SHP77 treated with DMSO at 0.1 percent for 48 hours (cell line): ENCODE data around the gene LRRC34.

Experiments
- DNase-seq: peaks from one replicate; lab custom pipeline; 2025; lab: John Stamatoyannopoulos, UW

Gene LRRC34, protein sequence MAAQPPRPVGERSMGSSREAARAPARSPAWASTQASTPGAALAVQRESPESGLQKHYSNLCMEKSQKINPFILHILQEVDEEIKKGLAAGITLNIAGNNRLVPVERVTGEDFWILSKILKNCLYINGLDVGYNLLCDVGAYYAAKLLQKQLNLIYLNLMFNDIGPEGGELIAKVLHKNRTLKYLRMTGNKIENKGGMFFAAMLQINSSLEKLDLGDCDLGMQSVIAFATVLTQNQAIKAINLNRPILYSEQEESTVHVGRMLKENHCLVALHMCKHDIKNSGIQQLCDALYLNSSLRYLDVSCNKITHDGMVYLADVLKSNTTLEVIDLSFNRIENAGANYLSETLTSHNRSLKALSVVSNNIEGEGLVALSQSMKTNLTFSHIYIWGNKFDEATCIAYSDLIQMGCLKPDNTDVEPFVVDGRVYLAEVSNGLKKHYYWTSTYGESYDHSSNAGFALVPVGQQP

GRCh38 chr3:169812332-169813235, at the start of gene LRRC34, which contains the start of gene LRRIQ4:
Gene LRRC34 (minus strand): TSS chr3:169812904. CDS start chr3:169812548, 356 bp downstream.
Gene LRRIQ4 (plus strand): TSS chr3:169812870. CDS start chr3:169821922, 9,052 bp downstream.
- DNase-seq: peak; percentile 86

DNA sequence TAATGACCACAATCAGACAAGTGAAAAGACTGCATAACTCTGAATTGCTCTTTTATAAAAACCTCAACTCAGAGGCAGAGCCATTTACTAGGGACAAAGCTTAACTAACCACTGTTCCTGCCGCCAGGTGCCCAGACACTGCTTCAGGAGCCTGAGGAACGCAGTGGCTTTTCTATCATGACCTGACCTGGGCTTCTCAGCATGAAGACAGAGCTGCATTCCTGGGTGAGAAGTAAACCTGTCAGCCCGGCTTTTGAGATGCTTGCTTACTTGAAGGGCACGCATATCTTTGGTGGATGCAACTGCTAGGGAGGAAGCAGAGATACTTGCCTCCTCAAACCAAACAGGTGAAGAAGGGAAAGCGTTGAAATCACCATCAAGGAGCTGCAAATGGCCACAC, 49.2 kb upstream of the LRRC34 start:
- DNase-seq: no peak

DNA sequence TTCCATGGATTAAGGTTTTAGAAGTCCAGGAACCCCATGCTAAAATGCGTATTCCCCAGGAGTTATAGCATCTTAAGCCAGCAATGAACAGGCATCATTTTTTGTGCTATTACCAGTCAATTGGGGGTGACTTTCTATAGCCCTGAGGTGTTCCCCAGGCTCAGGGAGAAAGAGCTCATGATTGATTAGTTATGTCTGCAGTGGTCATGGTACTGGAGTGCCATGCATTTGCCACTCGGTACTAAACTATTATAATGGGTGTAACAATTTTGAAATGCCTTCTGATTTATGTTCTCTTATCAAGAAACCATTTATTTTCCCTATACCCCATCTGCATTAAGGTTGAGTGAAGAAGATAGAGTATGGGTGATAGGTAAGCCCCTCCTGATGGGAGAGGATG, 45.1 kb upstream of the LRRC34 start:
- DNase-seq: no peak

- DNase-seq: no peak
Measured at GRCh38 chr3:169855514-169855913, 42.8 kb upstream of the LRRC34 start.

- no peak for DNase-seq
Measured at GRCh38 chr3:169850618-169851017, 37.9 kb upstream of the LRRC34 start.

DNA sequence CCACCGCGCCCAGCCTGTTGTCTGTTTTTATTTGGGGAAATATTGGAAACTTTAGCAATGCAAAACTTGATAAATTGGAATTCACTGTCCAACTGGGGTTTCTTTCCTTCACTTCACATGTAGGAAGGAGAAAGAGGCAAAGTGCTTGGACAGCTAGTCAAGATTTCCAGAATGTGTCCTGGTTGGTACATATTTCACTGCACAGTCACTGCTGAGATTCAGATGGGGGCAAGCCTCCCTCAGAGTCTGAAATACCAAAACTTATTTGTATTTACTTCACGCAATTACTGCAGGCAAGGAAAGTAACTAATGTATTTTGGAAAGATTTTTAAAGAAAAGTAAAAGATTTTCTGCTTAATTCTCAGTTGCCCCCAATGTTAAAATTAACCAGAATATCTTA, 36.0 kb upstream of the LRRC34 start:
- DNase-seq: no peak

DNA sequence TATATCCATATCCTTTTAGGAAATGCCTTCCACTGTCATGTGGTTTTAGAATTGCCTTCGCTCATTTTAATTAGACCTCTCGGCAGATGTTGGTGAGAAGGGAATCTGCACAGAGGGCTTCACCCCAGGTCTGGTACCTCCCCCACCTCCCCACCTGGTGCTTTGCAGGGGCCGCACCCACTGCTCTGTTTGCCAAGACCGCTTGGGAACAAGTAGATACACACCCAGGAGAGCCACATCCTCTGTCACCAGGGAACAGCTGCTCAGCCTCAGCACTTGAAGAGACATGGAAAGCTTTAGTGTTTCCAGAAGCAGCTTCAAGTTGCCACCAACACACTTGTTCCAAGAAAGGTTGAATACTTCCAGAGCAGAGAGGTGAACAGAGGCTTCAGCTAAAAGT, 35.2 kb upstream of the LRRC34 start:
- peak; percentile 45 for DNase-seq

GRCh38 chr3:169846458-169847193, 33.9 kb upstream of the LRRC34 start:
- no peak for DNase-seq

DNA sequence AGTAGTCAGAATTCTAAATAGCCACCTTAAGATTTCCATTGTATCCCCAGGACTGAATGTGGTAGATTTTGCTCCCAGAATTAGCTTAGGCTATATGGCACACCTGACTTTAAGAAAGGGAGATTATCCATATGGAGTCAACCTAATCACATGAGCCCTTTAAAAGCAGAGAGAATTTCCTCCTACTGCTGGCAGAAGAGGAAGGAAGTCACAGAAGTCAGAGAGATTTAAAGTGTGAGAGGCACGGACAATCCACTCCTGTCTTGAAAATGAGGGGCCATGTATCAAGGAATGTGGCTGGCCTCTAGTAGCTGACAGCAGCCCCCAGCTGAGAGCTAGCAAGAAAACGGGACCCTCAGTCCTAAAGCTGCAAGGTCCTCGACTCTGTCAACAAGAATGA, 30.3 kb upstream of the LRRC34 start:
- DNase-seq: no peak

DNA sequence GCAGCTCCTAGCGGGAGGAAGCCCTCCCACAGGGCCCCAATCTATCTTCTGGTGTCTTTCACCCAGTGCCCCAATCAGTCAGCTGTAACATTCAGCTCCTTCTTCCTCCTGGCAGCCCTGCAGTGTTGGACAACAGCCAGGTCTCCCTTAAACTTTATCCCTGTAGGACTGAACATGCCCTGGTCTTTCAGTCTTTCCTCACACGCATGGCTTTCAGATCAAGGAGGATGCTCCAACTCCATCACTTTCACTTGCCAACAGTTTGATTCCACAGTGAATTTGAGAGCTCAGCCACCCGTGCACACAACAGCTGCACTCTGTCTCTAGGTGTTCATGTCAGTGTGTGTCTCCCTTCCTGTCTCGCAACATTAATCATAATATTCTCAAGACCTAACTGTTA, 28.5 kb upstream of the LRRC34 start:
- DNase-seq: no peak

DNA sequence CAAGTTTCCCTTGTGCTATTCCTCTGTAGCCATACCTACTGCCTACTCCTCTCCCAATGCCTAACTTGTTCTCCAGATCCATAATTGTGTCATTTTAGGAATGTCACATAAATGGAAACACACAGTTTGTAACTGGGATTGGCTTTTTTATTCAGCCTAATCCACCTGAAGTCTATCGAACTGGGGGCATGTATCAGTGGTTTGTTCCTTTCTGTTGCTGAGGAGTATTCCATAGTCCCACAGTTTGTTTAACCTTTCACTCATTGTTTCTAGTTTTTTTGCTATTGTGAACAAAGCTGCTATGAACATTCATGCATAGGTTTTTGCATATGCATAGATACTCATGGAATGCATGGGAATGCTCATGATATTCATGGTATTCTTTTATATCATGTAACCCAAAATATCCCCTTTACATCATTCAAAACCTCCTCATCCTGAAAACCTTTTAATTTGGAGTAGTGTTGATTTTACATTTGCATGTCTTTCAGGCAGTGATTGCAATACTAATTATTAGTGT, 25.9 kb upstream of the LRRC34 start:
- DNase-seq: no peak

- no peak for DNase-seq
Measured at GRCh38 chr3:169836942-169837275, 24.2 kb upstream of the LRRC34 start.

DNA sequence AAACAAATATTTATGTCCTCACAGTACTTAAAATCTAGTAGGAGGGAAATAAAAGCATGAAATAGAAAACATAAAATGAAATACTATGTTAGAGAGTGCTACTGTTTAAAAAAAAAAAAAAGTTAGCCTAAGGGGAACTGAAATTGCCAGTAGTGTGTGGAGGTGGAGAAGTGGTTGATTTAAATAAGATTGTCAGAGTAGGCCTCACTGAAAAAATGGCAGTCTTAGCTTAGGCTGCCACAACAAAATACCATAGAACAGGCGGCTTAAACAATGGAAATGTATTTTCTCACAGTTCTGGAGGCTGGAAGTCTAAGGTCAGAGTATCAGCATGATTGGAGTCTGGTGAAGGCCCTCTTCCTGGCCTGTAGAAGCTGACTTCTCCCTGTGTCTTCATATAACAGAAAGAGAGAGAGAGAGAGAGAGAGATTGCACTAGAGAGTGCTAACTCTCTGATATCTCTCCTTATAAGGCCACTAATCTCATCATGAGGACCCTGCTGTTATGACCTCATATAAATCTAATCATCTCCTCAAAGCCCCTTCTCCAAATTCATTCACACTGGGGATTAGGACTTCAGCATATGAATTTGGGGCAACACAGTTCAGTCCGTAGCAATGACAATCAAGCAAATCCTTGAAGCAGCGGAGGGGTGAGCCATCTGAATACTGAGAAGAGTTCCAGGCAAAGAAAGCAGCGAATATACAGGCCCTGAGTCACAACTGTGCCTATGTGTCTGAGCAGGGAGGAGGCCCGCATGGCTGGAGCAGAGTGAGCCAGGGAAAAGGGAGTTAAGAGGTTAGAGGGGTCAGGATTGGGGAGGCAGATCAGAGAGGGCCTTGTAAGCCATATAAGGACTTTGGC, 23.6 kb upstream of the LRRC34 start:
- no peak for DNase-seq

- DNase-seq: no peak
Measured at GRCh38 chr3:169835533-169835932, 22.8 kb upstream of the LRRC34 start.

DNA sequence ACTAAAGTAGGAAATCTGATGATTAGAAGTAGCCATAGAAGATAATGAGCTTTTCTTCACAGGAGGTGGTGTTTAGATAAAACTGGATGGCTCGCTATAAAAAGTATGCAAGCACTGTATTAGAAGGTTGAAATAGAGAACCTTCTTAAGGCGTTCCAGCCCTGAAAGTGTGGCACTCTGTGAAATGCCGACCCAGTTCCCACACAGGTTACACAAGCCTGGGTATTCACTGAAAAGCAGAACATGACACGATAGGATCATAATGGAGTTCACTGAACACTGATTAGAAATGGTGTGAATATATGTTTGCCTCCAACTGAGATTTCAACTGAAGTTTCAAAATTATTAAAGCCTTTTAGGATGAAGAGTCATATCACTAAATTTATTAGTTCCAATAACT, 15.0 kb upstream of the LRRC34 start:
- DNase-seq: no peak

DNA sequence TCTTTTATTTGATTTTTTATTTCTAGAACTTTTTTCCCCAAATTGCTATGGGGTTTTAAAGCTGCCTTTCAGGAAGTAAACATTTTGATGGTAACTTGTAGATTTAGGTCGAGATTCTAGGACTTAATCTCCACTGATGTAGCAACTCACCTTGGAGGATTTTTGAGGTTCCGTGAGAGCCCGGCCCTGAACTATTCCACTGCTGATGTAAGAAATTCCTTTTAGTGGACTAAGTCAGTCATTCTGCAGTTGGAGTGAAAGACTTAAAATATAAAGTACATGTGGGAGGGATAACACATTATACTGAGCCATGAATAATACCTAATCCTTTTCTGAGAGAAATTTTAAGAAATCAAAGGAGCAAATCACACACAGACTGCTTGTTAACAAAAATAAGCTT, 12.6 kb upstream of the LRRC34 start:
- no peak for DNase-seq

DNA sequence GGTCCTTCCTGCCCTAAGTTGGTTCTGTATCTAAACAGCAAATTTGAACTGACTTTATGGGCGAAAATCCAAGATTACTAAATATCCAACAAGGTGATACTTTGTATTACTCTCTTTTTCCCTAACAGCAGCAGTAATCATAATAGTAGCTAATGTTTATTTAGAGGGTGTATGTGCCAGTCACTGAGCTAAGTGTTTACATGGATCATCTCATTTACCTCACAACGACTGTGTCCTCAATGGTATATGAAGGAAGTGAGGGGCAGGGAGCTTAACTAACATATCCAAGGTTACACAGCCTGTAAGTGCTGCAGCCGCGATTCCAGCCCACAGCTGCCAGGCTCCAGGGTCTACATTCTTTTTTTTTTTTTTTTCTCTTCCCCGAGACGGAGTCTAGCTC, 10.3 kb upstream of the LRRC34 start:
- DNase-seq: no peak

DNA sequence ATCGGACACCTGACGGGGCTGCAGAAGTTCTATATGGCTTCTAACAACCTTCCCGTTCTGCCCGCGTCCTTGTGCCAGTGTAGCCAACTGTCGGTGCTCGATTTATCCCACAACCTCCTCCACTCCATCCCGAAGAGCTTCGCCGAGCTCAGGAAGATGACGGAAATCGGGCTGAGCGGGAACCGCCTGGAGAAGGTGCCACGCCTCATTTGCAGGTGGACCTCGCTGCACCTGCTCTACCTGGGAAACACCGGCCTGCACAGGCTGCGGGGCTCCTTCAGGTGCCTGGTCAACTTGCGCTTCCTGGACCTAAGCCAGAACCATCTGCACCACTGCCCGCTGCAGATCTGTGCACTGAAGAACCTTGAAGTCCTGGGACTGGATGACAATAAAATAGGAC, 9.8 kb upstream of the LRRC34 start:
- DNase-seq: no peak

DNA sequence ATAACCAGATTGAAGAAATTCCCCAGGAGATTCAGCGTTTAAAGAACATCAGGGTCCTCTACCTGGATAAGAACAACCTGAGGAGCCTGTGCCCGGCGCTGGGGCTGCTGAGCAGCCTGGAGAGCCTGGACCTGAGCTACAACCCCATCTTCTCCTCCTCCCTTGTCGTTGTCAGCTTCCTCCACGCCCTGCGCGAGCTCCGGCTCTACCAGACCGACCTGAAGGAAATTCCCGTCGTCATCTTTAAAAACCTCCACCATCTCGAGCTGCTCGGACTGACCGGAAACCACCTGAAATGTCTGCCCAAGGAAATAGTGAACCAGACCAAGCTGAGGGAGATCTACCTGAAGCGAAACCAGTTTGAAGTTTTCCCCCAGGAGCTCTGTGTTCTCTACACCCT, 9.4 kb upstream of the LRRC34 start:
- no peak for DNase-seq

GRCh38 chr3:169818316-169818715, 5.6 kb upstream of the LRRC34 start:
- DNase-seq: no peak

DNA sequence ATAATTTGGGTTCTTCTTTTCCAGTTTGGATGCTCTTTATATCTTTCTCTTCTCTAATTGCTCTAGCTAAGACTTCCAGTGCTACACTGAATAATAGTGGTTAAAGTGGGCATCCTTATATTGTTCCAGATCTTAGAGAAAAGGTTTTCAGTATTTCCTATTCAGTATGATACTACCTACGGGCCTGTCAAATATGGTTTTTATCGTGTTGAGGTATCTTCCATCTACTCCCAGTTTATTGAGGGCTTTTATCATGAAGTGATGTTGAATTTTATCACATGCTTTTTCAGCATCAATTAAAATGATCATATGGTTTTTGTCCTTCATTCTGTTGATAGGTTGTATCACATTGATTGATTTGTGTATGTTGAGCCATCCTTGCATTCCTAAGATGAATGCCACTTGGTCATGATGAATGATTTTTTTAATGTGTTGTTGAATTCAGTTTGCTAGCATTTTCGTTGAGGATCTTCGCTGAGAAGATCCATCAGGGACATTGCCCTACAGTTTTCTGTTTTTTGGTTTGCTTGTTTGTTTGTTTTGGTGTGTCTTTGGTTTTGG, 3.0 kb upstream of the LRRC34 start:
- no peak for DNase-seq
